Fibroblast of skin of abdomen (primary cell): Measurements from ENCODE around the gene QSOX1.

ENCODE experiments used
- DNase-seq: peaks from one replicate; pipeline ENCODE4 v3.0.0-alpha.2; 2013

QSOX1 gene

GRCh38 chr1:180236698-180237509, 82.2 kb downstream of the QSOX1 start:
- no peak for DNase-seq

- no peak for DNase-seq
These were observed 83.3 kb downstream of the QSOX1 start for GRCh38 chr1:180237869-180238476.

- DNase-seq, result no peak
These were observed 84.0 kb downstream of the QSOX1 start for GRCh38 chr1:180238675-180239074.

- no peak for DNase-seq
These were observed 84.8 kb downstream of the QSOX1 start for GRCh38 chr1:180239145-180240096.

- DNase-seq, result no peak
These were observed 87.3 kb downstream of the QSOX1 start for GRCh38 chr1:180241716-180242544.

- DNase-seq, result no peak
These were observed 89.0 kb downstream of the QSOX1 start for GRCh38 chr1:180243517-180244221.

GRCh38 chr1:180244840-180245239, 90.2 kb downstream of the QSOX1 start:
- DNase-seq, result no peak

GRCh38 chr1:180246579-180246978, 91.9 kb downstream of the QSOX1 start:
- no peak for DNase-seq

GRCh38 chr1:180247061-180247460, 92.4 kb downstream of the QSOX1 start:
- DNase-seq, result no peak

- no peak for DNase-seq
These were observed 92.9 kb downstream of the QSOX1 start for GRCh38 chr1:180247580-180247979.

GRCh38 chr1:180248176-180248575, 93.5 kb downstream of the QSOX1 start:
- no peak for DNase-seq

- DNase-seq, result no peak
These were observed 94.3 kb downstream of the QSOX1 start for GRCh38 chr1:180248731-180249681.

GRCh38 chr1:180249725-180250498, 95.2 kb downstream of the QSOX1 start:
- DNase-seq, result no peak

- no peak for DNase-seq
These were observed 95.8 kb downstream of the QSOX1 start for GRCh38 chr1:180250499-180250770.

GRCh38 chr1:180250883-180251509, 96.3 kb downstream of the QSOX1 start:
- no peak for DNase-seq

- DNase-seq, result no peak
These were observed 97.0 kb downstream of the QSOX1 start for GRCh38 chr1:180251526-180252305.

- DNase-seq, result peak; percentile 51
These were observed 98.2 kb downstream of the QSOX1 start for GRCh38 chr1:180252638-180253536.
